Measurements from ENCODE around the gene NCK2. TPM values are rescaled to one million over a fixed set of nuclear protein-coding genes. Genes with fewer than 3 reads are reported as not detected.

The NCK2 gene
- total and polyA plus RNA-seq, 9 of the 15 experiments (the other 6 are each of a cell fraction or from before 2014, with no cell fraction given), result 0.90 to 27.9 (median 15.9) TPM

GRCh38 chr2:105744091-105744908 lies 412 bp upstream of the NCK2 start (continued):
- TF ChIP-seq ETS2 (tag; IDR thresholded peaks at IDR 0.05; ENCODE audit: borderline replicate concordance, poor library complexity, severe bottlenecking) (no peak), PATZ1 (CRISPR knock-in tag; IDR thresholded peaks at IDR 0.05; ENCODE audit: borderline replicate concordance) (no peak), ASH1L (IDR thresholded peaks at IDR 0.05; ENCODE audit: borderline replicate concordance, low read depth, partially characterized antibody) (no peak), BRCA1 (IDR thresholded peaks at IDR 0.05) (no peak), BRCA1 (CRISPR knock-in tag; IDR thresholded peaks at IDR 0.05) (no peak), ARNT (IDR thresholded peaks at IDR 0.05) (no peak), ZNF407 (IDR thresholded peaks at IDR 0.05; ENCODE audit: low read depth) (no peak), MXI1 (IDR thresholded peaks at IDR 0.05; ENCODE audit: low read depth, low read length) (no peak), E4F1 (CRISPR knock-in tag; IDR thresholded peaks at IDR 0.05; ENCODE audit: borderline replicate concordance) (no peak), BCL6 (CRISPR knock-in tag; IDR thresholded peaks at IDR 0.05) (no peak), KAT7 (CRISPR knock-in tag; IDR thresholded peaks at IDR 0.05; ENCODE audit: borderline replicate concordance) (no peak), CC2D1A (IDR thresholded peaks at IDR 0.05) (no peak), ZBTB43 (CRISPR knock-in tag; IDR thresholded peaks at IDR 0.05) (no peak)

All from K562 (cell line).